BJ (cell line): ENCODE data around the gene SPTBN1. TPM values are rescaled to one million over a fixed set of nuclear protein-coding genes. Genes with fewer than 3 reads are reported as not detected.

ENCODE experiments used
- CTCF ChIA-PET: fragments of 350-600 bp; formaldehyde crosslinking; extraction: SDS; loops from one replicate; lab custom pipeline; 2021; ENCODE audit warnings: antibody characterized with exemption, inconsistent platforms; lab: Yijun Ruan, JAX
- POLR2A ChIA-PET: fragments of 300-600 bp; sonication (Branson Sonifier 250); formaldehyde crosslinking; extraction: SDS; loops from one replicate; lab custom pipeline; 2021; ENCODE audit warnings: antibody characterized with exemption; lab: Charles Lee
- DNase-seq: peaks from one replicate; pipeline ENCODE4 v3.0.0-alpha.2; 2011; ENCODE audit warnings: low read depth
- H3K27me3 ChIP-seq: 2 replicates; pipeline ENCODE4 v1.6.0; 2011; ENCODE audit warnings: low read length; ENCODE audit not compliant: control insufficient read depth, insufficient read depth
- H3K36me3 ChIP-seq: 2 replicates; pipeline ENCODE4 v1.5.1; 2011; ENCODE audit warnings: low read length; ENCODE audit not compliant: control insufficient read depth, insufficient read depth
- H3K4me3 ChIP-seq: 2 replicates; pipeline ENCODE4 v1.5.1; 2011; ENCODE audit warnings: low read depth, mild to moderate bottlenecking, control low read depth, low read length
- CTCF ChIP-seq: IDR thresholded peaks from 2 replicates; pipeline ENCODE4 v1.5.1; 2011; ENCODE audit warnings: low read depth, mild to moderate bottlenecking, control low read depth, inconsistent platforms, low read length, moderate library complexity; ENCODE audit not compliant: insufficient read depth
- polyA plus RNA-seq: library from polyadenylated mRNA; depleted of rRNA; stranded (reverse); fragments of >200 nt; gene quantifications from 2 replicates; pipeline ENCODE4 v1.2.3, GENCODE V29; 2011

Gene SPTBN1
- polyA plus RNA-seq, 1 experiment: 33.8 TPM

GRCh38 chr2:54613386-54613785, 157.3 kb downstream of the SPTBN1 start:
- ChIA-PET CTCF (interaction anchor here (1.4 kb wide), 1 partner anchor 11 kb away, joined by 3 read pairs; no protein-coding TSS in a partner anchor), POLR2A (no interaction called here)
- H3K4me3 ChIP-seq: no peak overlapping the region
- H3K27me3 ChIP-seq: no peaks in the 10 kb centered on the region
- no peak for TF ChIP-seq CTCF
- H3K36me3 ChIP-seq: peaks cover 10% of the 10 kb centered on the region
- DNase-seq: no peak

GRCh38 chr2:54613794-54614257, 157.7 kb downstream of the SPTBN1 start:
- CTCF ChIA-PET: interaction anchor here (1.4 kb wide), 1 partner anchor 10 kb away, joined by 3 read pairs; no protein-coding TSS in a partner anchor
- no peak overlapping the region for H3K4me3 ChIP-seq
- DNase-seq: no peak
- H3K36me3 ChIP-seq: peaks cover 11% of the 10 kb centered on the region
- no peaks in the 10 kb centered on the region for H3K27me3 ChIP-seq
- POLR2A ChIA-PET: no interaction called here
- TF ChIP-seq CTCF: no peak

GRCh38 chr2:54614819-54615218, 158.7 kb downstream of the SPTBN1 start:
- no peak for TF ChIP-seq CTCF
- no peaks in the 10 kb centered on the region for H3K27me3 ChIP-seq
- POLR2A ChIA-PET: no interaction called here
- peaks cover 11% of the 10 kb centered on the region for H3K36me3 ChIP-seq
- no peak overlapping the region for H3K4me3 ChIP-seq
- DNase-seq: no peak
- CTCF ChIA-PET: no interaction called here

- TF ChIP-seq CTCF: no peak
- Histone ChIP-seq H3K4me3 (no peak overlapping the region), H3K27me3 (no peaks in the 10 kb centered on the region), H3K36me3 (peaks cover 11% of the 10 kb centered on the region)
- POLR2A ChIA-PET: interaction anchor here (0.6 kb wide), 1 partner anchor 245 kb away, joined by 3 read pairs; no protein-coding TSS in a partner anchor
- DNase-seq: no peak
- CTCF ChIA-PET: interaction anchor here (0.5 to 1.5 kb wide), 2 partner anchors 23 to 91 kb away, joined by 3 read pairs; no protein-coding TSS in a partner anchor
Measured at GRCh38 chr2:54615832-54616534, 159.9 kb downstream of the SPTBN1 start.

- Histone ChIP-seq H3K27me3 (no peaks in the 10 kb centered on the region), H3K36me3 (peaks cover 10% of the 10 kb centered on the region), H3K4me3 (no peak overlapping the region)
- ChIA-PET CTCF (no interaction called here), POLR2A (no interaction called here)
- TF ChIP-seq CTCF: no peak
- DNase-seq: no peak
Measured at GRCh38 chr2:54617409-54617808, 161.3 kb downstream of the SPTBN1 start.
